OCI-M2 (cell line): ENCODE data around the gene ACTG1.

Experiments
- DNase-seq: peaks from one replicate; lab custom pipeline; 2025; ENCODE audit not compliant: unreplicated experiment; lab: John Stamatoyannopoulos, UW

ACTG1 gene

GRCh38 chr17:81482673-81483072 lies 29.9 kb downstream of the ACTG1 start:
- no peak for DNase-seq

- no peak for DNase-seq
Measured at GRCh38 chr17:81481815-81482505, 30.6 kb downstream of the ACTG1 start.

GRCh38 chr17:81481073-81481799 lies 31.4 kb downstream of the ACTG1 start:
- DNase-seq = no peak

- DNase-seq = no peak
Measured at GRCh38 chr17:81480140-81481072, 32.2 kb downstream of the ACTG1 start.

GRCh38 chr17:81479175-81480071 lies 33.2 kb downstream of the ACTG1 start:
- no peak for DNase-seq

GRCh38 chr17:81478119-81478518 lies 34.5 kb downstream of the ACTG1 start:
- DNase-seq = no peak

GRCh38 chr17:81477173-81477572 lies 35.4 kb downstream of the ACTG1 start:
- DNase-seq = no peak

- DNase-seq = no peak
Measured at GRCh38 chr17:81476635-81477034, 36.0 kb downstream of the ACTG1 start.

GRCh38 chr17:81476097-81476496 lies 36.5 kb downstream of the ACTG1 start:
- no peak for DNase-seq

GRCh38 chr17:81474958-81475357 lies 37.6 kb downstream of the ACTG1 start:
- no peak for DNase-seq

- no peak for DNase-seq
Measured at GRCh38 chr17:81473019-81473418, 39.6 kb downstream of the ACTG1 start.

- no peak for DNase-seq
Measured at GRCh38 chr17:81471818-81472456, 40.7 kb downstream of the ACTG1 start.

GRCh38 chr17:81470944-81471817 lies 41.4 kb downstream of the ACTG1 start:
- no peak for DNase-seq

- no peak for DNase-seq
Measured at GRCh38 chr17:81470270-81470943, 42.2 kb downstream of the ACTG1 start.

- DNase-seq = no peak
Measured at GRCh38 chr17:81469266-81469665, 43.3 kb downstream of the ACTG1 start.

- DNase-seq = no peak
Measured at GRCh38 chr17:81468770-81469121, 43.9 kb downstream of the ACTG1 start.

- DNase-seq = no peak
Measured at GRCh38 chr17:81468111-81468769, 44.4 kb downstream of the ACTG1 start.
